Body of pancreas (tissue), 4 donors: ENCODE measurements around the gene ANO3.

ENCODE experiments used
- CTCF ChIP-seq, 7 experiments: fragments of 450-650 bp in 4 of 7; fragments of 200-600 bp in 3 of 7; sonication (generic) in 3 of 7; IDR thresholded peaks; one replicate each; pipeline ENCODE4 v1.5.1; 2016 to 2019; ENCODE audit warnings: antibody characterized with exemption in 7 of 7
- POLR2A ChIP-seq, 3 donors: fragments of 450-650 bp; IDR thresholded peaks; one replicate each; pipeline ENCODE4 v1.6.1; 2016; ENCODE audit warnings: antibody characterized with exemption in 3 of 3, mild to moderate bottlenecking in 2 of 3

GRCh38 chr11:26607725-26608506 is 276.0 kb downstream of the ANO3 start:
- TF ChIP-seq CTCF (IDR thresholded peaks at IDR 0.05): no peak
- TF ChIP-seq POLR2A (IDR thresholded peaks at IDR 0.05): no peak
